ENCODE results near the gene ZFYVE16.
A peak's percentile ranks its signal among the peaks of the same experiment; 100 is the strongest.

The ZFYVE16 gene

GRCh38 chr5:80407735-80408483, at the start of gene ZFYVE16:
Gene ZFYVE16, plus strand, starts transcription at chr5:80408064. Its CDS starts 26,084 bp downstream, at chr5:80434148.
- TF ChIP-seq CTCF (IDR thresholded peaks at IDR 0.05; ENCODE audit: insufficient read depth, low read length, poor library complexity, severe bottlenecking) = peak; percentile 29
- Histone ChIP-seq H3K36me3 (ENCODE audit: control insufficient read depth, insufficient read depth, low read length) (no peaks in the 10 kb centered on the region), H3K27me3 (replicated peaks; ENCODE audit: control insufficient read depth, insufficient read depth, low read length) (no peaks in the 10 kb centered on the region), H3K4me3 (replicated peaks; ENCODE audit: low read depth, low read length) (peak within 1 kb of the TSS; percentile 82)
- DNase-seq (ENCODE audit: extremely low read depth, insufficient read length) = peak; percentile 96

- no peak for DNase-seq (ENCODE audit: extremely low read depth, insufficient read length)
- Histone ChIP-seq H3K36me3 (ENCODE audit: control insufficient read depth, insufficient read depth, low read length) (no peaks in the 10 kb centered on the region), H3K27me3 (replicated peaks; ENCODE audit: control insufficient read depth, insufficient read depth, low read length) (no peaks in the 10 kb centered on the region), H3K4me3 (replicated peaks; ENCODE audit: low read depth, low read length) (no peak overlapping the region)
- no peak for TF ChIP-seq CTCF (IDR thresholded peaks at IDR 0.05; ENCODE audit: insufficient read depth, low read length, poor library complexity, severe bottlenecking)
Observed at GRCh38 chr5:80360914-80361444, 46.9 kb upstream of the ZFYVE16 start.

- H3K27me3 ChIP-seq (replicated peaks; ENCODE audit: control insufficient read depth, insufficient read depth, low read length) = no peaks in the 10 kb centered on the region
- H3K4me3 ChIP-seq (replicated peaks; ENCODE audit: low read depth, low read length) = no peak overlapping the region
- TF ChIP-seq CTCF (IDR thresholded peaks at IDR 0.05; ENCODE audit: insufficient read depth, low read length, poor library complexity, severe bottlenecking) = no peak
- H3K36me3 ChIP-seq (ENCODE audit: control insufficient read depth, insufficient read depth, low read length) = no peaks in the 10 kb centered on the region
- DNase-seq (ENCODE audit: extremely low read depth, insufficient read length) = no peak
Observed at GRCh38 chr5:80364892-80365291, 43.0 kb upstream of the ZFYVE16 start.

GRCh38 chr5:80368661-80369480, 39.0 kb upstream of the ZFYVE16 start:
- Histone ChIP-seq H3K4me3 (replicated peaks; ENCODE audit: low read depth, low read length) (no peak overlapping the region), H3K36me3 (ENCODE audit: control insufficient read depth, insufficient read depth, low read length) (no peaks in the 10 kb centered on the region), H3K27me3 (replicated peaks; ENCODE audit: control insufficient read depth, insufficient read depth, low read length) (no peaks in the 10 kb centered on the region)
- DNase-seq (ENCODE audit: extremely low read depth, insufficient read length) = no peak
- no peak for TF ChIP-seq CTCF (IDR thresholded peaks at IDR 0.05; ENCODE audit: insufficient read depth, low read length, poor library complexity, severe bottlenecking)

GRCh38 chr5:80369521-80369920, 38.3 kb upstream of the ZFYVE16 start:
- no peak for DNase-seq (ENCODE audit: extremely low read depth, insufficient read length)
- no peak overlapping the region for H3K4me3 ChIP-seq (replicated peaks; ENCODE audit: low read depth, low read length)
- H3K36me3 ChIP-seq (ENCODE audit: control insufficient read depth, insufficient read depth, low read length) = no peaks in the 10 kb centered on the region
- no peak for TF ChIP-seq CTCF (IDR thresholded peaks at IDR 0.05; ENCODE audit: insufficient read depth, low read length, poor library complexity, severe bottlenecking)
- no peaks in the 10 kb centered on the region for H3K27me3 ChIP-seq (replicated peaks; ENCODE audit: control insufficient read depth, insufficient read depth, low read length)

Data from GM06990 (cell line).